SU-DHL-6 (cell line): Measurements from ENCODE around the gene JOSD1.

Experiments used
- H2AFZ ChIP-seq: fragments of 200-600 bp; sonication (generic); 2 replicates; pipeline ENCODE4 v1.6.1; 2014; ENCODE audit warnings: low read depth, mild to moderate bottlenecking, moderate library complexity, mixed read lengths, antibody characterized with exemption, low read length; ENCODE audit not compliant: severe bottlenecking
- H3F3A ChIP-seq: fragments of 200-600 bp; shearing (Covaris generic); 2 replicates; pipeline ENCODE4 v1.6.0; 2016; ENCODE audit warnings: antibody characterized with exemption, mild to moderate bottlenecking; ENCODE audit not compliant: insufficient read depth
- H3K27ac ChIP-seq: fragments of 200-600 bp; sonication (generic); 2 replicates; pipeline ENCODE4 v1.5.1; 2016; ENCODE audit warnings: low read depth, mild to moderate bottlenecking, low read length, moderate library complexity, mixed read lengths
- H3K27me3 ChIP-seq: fragments of 200-600 bp; sonication (generic), shearing (Covaris generic); 2 replicates; pipeline ENCODE4 v1.6.0; 2014; ENCODE audit warnings: mild to moderate bottlenecking, low read length
- H3K36me3 ChIP-seq: fragments of 200-600 bp; sonication (generic); 2 replicates; pipeline ENCODE4 v1.6.1; 2014; ENCODE audit warnings: mild to moderate bottlenecking, low read length, mixed read lengths
- H3K4me2 ChIP-seq: fragments of 300-600, 200-600 bp; shearing (Covaris generic), sonication (generic); 2 replicates; pipeline ENCODE4 v1.6.0; 2014; ENCODE audit warnings: low read length, low read depth, mild to moderate bottlenecking; ENCODE audit not compliant: poor library complexity, severe bottlenecking
- H3K4me3 ChIP-seq: fragments of 200-600 bp; sonication (generic); 2 replicates; pipeline ENCODE4 v1.5.1; 2014; ENCODE audit warnings: antibody characterized with exemption, low read length, mild to moderate bottlenecking, mixed read lengths; ENCODE audit not compliant: insufficient read depth, poor library complexity, severe bottlenecking
- H3K79me2 ChIP-seq: fragments of 200-600 bp; sonication (generic); 2 replicates; pipeline ENCODE4 v1.6.1; 2014; ENCODE audit warnings: mild to moderate bottlenecking, low read length, moderate library complexity; ENCODE audit not compliant: insufficient read depth
- H3K9ac ChIP-seq: fragments of 200-600 bp; sonication (generic); 2 replicates; pipeline ENCODE4 v1.7.0; 2014; ENCODE audit warnings: mild to moderate bottlenecking, low read length
- H3K9me2 ChIP-seq: fragments of 200-600 bp; sonication (generic); replicated peaks from 2 replicates; pipeline ENCODE4 v1.6.1; 2014; ENCODE audit warnings: low read length; ENCODE audit not compliant: insufficient read depth
- H3K9me3 ChIP-seq: fragments of 200-600 bp; sonication (generic); 2 replicates; pipeline ENCODE4 v1.6.1; 2014; ENCODE audit warnings: low read length, mixed read lengths; ENCODE audit not compliant: insufficient read depth
- H4K20me1 ChIP-seq: fragments of 200-600 bp; sonication (generic); 2 replicates; pipeline ENCODE4 v1.6.1; 2014; ENCODE audit warnings: low read depth, mild to moderate bottlenecking, antibody characterized with exemption, low read length, moderate library complexity, mixed read lengths
- CTCF ChIP-seq: fragments of 200-600 bp; sonication (generic); IDR thresholded peaks from one replicate; pipeline ENCODE4 v1.5.1; 2017; ENCODE audit warnings: antibody characterized with exemption, mild to moderate bottlenecking, low read length, moderate library complexity; ENCODE audit not compliant: insufficient read depth, poor library complexity, severe bottlenecking
- EZH2phosphoT487 ChIP-seq: fragments of 200-600 bp; sonication (generic), shearing (Covaris generic); conservative IDR thresholded peaks from 2 replicates; pipeline ENCODE4 v1.6.1; 2018; ENCODE audit warnings: mild to moderate bottlenecking, antibody characterized with exemption, low read length, moderate library complexity, mixed read lengths

JOSD1 gene

DNA sequence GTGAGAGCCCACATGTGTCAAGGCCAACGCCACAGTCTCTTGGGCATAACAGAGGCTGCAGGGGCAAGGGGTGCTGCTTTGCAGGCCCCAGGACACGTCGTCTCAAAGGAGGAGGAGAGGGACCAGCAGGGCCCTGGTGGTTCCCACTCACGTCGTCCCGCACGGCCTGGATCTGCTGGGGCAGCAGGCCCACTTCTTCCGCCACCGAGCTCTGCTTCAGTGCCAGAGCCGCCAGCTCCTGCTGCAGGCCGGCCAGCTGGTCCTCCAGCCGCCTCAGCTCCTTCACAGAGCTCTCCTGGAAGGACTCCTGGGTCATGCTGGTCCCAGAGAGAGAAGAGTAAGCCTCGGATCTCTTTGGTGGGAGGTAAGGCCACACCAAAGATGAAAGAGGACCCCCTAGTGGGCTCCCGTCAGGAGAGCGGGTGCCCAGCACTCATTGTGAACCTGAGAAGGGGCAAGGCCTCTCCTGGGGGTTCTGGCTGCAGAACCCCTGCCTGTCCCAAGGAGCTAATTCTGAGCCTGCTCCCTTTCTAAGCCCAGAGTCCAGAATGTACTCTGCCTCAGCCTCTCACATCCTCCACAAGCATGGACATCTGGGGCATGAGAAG is 39.5 kb upstream of the JOSD1 start:
- no peak overlapping the region for H3K9ac ChIP-seq
- no peaks in the 10 kb centered on the region for H4K20me1 ChIP-seq
- no peaks in the 10 kb centered on the region for H3K9me3 ChIP-seq
- H3F3A ChIP-seq = 0 out of 2 replicates have a peak, but pooled peaks cover 1% of the 10 kb centered on the region
- H3K9me2 ChIP-seq = no peaks in the 10 kb centered on the region
- H3K79me2 ChIP-seq = no peaks in the 10 kb centered on the region
- H3K36me3 ChIP-seq = no peaks in the 10 kb centered on the region; the same call in 1 of the 2 replicates
- H3K4me2 ChIP-seq = no peak overlapping the region
- H3K4me3 ChIP-seq = no peak overlapping the region
- no peak for TF ChIP-seq EZH2phosphoT487
- no peak for TF ChIP-seq CTCF
- no peak overlapping the region for H3K27ac ChIP-seq
- H3K27me3 ChIP-seq = no peaks in the 10 kb centered on the region
- no peak overlapping the region for H2AFZ ChIP-seq

GRCh38 chr22:38739300-38740055 is 38.7 kb upstream of the JOSD1 start:
- Histone ChIP-seq H3K79me2 (no peaks in the 10 kb centered on the region), H2AFZ (no peak overlapping the region), H3K27me3 (no peaks in the 10 kb centered on the region), H3F3A (0 out of 2 replicates have a peak, but pooled peaks cover 4% of the 10 kb centered on the region), H3K9me2 (no peaks in the 10 kb centered on the region), H3K4me3 (no peak overlapping the region), H3K9ac (no peak overlapping the region), H3K27ac (no peak overlapping the region), H4K20me1 (no peaks in the 10 kb centered on the region), H3K36me3 (no peaks in the 10 kb centered on the region; the same call in 1 of the 2 replicates), H3K9me3 (no peaks in the 10 kb centered on the region), H3K4me2 (no peak overlapping the region)
- TF ChIP-seq CTCF (no peak), EZH2phosphoT487 (no peak)

- H3K4me2 ChIP-seq = no peak overlapping the region
- no peak overlapping the region for H2AFZ ChIP-seq
- no peaks in the 10 kb centered on the region for H3K27me3 ChIP-seq
- H3K36me3 ChIP-seq = no peaks in the 10 kb centered on the region; the same call in 1 of the 2 replicates
- H3K9me2 ChIP-seq = no peaks in the 10 kb centered on the region
- H3K9ac ChIP-seq = no peak overlapping the region
- no peaks in the 10 kb centered on the region for H3K9me3 ChIP-seq
- H3K79me2 ChIP-seq = no peaks in the 10 kb centered on the region
- H3K27ac ChIP-seq = no peak overlapping the region
- H4K20me1 ChIP-seq = no peaks in the 10 kb centered on the region
- 0 out of 2 replicates have a peak, but pooled peaks cover 4% of the 10 kb centered on the region for H3F3A ChIP-seq
- TF ChIP-seq EZH2phosphoT487 (no peak), CTCF (no peak)
- no peak overlapping the region for H3K4me3 ChIP-seq
Measured at GRCh38 chr22:38738475-38739070, 37.8 kb upstream of the JOSD1 start.
